K562 (cell line): ENCODE data around the gene PGAM2. TPM values are rescaled to one million over a fixed set of nuclear protein-coding genes. Genes with fewer than 3 reads are reported as not detected.
A peak's percentile ranks its signal among the peaks of the same experiment; 100 is the strongest.

ENCODE experiments used
- ATAC-seq: fragments of 200-7000 bp; cut with Tn5 transposase; 3 replicates; pipeline ENCODE4 v1.9.1; 2020; ENCODE audit warnings: moderate library complexity
- BruUV-seq: library from RNA; stranded (reverse); fragments of 400-500 nt; replicated peaks from 2 replicates; lab custom pipeline; 2021; lab: Mats Ljungman, UMichigan
- CTCF ChIA-PET: fragments of 300-600 bp; formaldehyde crosslinking; extraction: SDS; loops from one replicate; lab custom pipeline; 2021; ENCODE audit warnings: low intra/inter-chr PET ratio; lab: Yijun Ruan, JAX
- POLR2A ChIA-PET: fragments of 300-600, 350-650 bp; sonication (Branson Sonifier 250); formaldehyde crosslinking; extraction: SDS; loops from one replicate; lab custom pipeline; 2021; ENCODE audit warnings: antibody characterized with exemption, inconsistent platforms; lab: Yijun Ruan, JAX
- DNase-seq, 4 experiments: peaks; one replicate each; pipeline versions ENCODE4 v3.0.0 to v3.0.0-alpha.2; 2011 to 2018; ENCODE audit warnings: low spot score in 3 of 4, mixed read lengths in 3 of 4; ENCODE audit errors: extremely low read depth in 1 of 4
- FAIRE-seq: peaks from 2 replicates; lab custom pipeline; 2011; peaks lifted over from hg19 to GRCh38; lab: Jason Lieb, UNC
- H2AFZ ChIP-seq: 2 replicates; pipeline ENCODE4 v1.6.0; 2011; ENCODE audit warnings: low read depth, low read length, control low read depth, inconsistent platforms
- H3K27ac ChIP-seq: fragments of 200-600 bp; 3 replicates; pipeline ENCODE4 v1.8.0; 2011; ENCODE audit warnings: low read depth, mild to moderate bottlenecking, control low read depth, inconsistent platforms, low read length, moderate library complexity, mixed read lengths; ENCODE audit errors: extremely low read depth
- H3K27me3 ChIP-seq, 2 experiments: fragments of 300-600 bp in 1 of 2; 2 replicates in 1 of 2; 3 replicates in 1 of 2; pipeline versions ENCODE4 v1.6.0 to v1.8.0; 2011; ENCODE audit warnings: inconsistent platforms in 2 of 2, low read length in 2 of 2, mild to moderate bottlenecking in 1 of 2, mixed read lengths in 1 of 2, moderate library complexity in 1 of 2; ENCODE audit not compliant: control insufficient read depth in 2 of 2, insufficient read depth in 2 of 2
- H3K36me3 ChIP-seq: fragments of 300-600 bp; 3 replicates; pipeline ENCODE4 v1.8.0; 2011; ENCODE audit warnings: mild to moderate bottlenecking, low read length, inconsistent platforms; ENCODE audit not compliant: control insufficient read depth, insufficient read depth
- H3K4me1 ChIP-seq, 2 experiments: fragments of 200-600 bp in 1 of 2; replicated peaks in 1 of 2; 2 replicates in 1 of 2; 3 replicates in 1 of 2; pipeline versions ENCODE4 v1.5.1 to v1.8.0; 2011; ENCODE audit warnings: inconsistent platforms in 2 of 2, low read length in 2 of 2, mild to moderate bottlenecking in 1 of 2, mixed read lengths in 1 of 2, moderate library complexity in 1 of 2; ENCODE audit not compliant: control insufficient read depth in 2 of 2, insufficient read depth in 2 of 2
- H3K4me2 ChIP-seq: 2 replicates; pipeline ENCODE4 v1.6.1; 2011; ENCODE audit warnings: low read length, control low read depth, inconsistent platforms, mixed read lengths; ENCODE audit not compliant: insufficient read depth
- H3K4me3 ChIP-seq: fragments of 200-600 bp; sonication (generic), shearing (Covaris generic); 2 replicates; pipeline ENCODE4 v1.5.1; 2016; ENCODE audit warnings: control low read depth, inconsistent platforms
- H3K79me2 ChIP-seq: fragments of 200-600 bp; 3 replicates; pipeline ENCODE4 v1.8.0; 2011; ENCODE audit warnings: low read length, inconsistent platforms; ENCODE audit not compliant: control insufficient read depth, insufficient read depth
- H3K9ac ChIP-seq, 2 experiments: 2 replicates each; pipeline versions ENCODE4 v1.6.0 to v1.6.1; 2011; ENCODE audit warnings: low read depth in 2 of 2, low read length in 2 of 2, control low read depth in 1 of 2, inconsistent platforms in 1 of 2, mild to moderate bottlenecking in 1 of 2, mixed read lengths in 1 of 2; ENCODE audit not compliant: insufficient read depth in 1 of 2
- H3K9me1 ChIP-seq: one replicate; pipeline ENCODE4 v1.6.0; 2011; ENCODE audit warnings: inconsistent platforms, mild to moderate bottlenecking, low read length, moderate library complexity; ENCODE audit not compliant: control insufficient read depth, insufficient read depth
- H3K9me3 ChIP-seq: replicated peaks from 2 replicates; pipeline ENCODE4 v1.5.1; 2011; ENCODE audit warnings: low read depth, low read length, inconsistent platforms; ENCODE audit not compliant: control insufficient read depth, insufficient read depth
- H4K20me1 ChIP-seq: replicated peaks from 2 replicates; pipeline ENCODE4 v1.6.1; 2011; ENCODE audit warnings: low read length, inconsistent platforms, mixed read lengths; ENCODE audit not compliant: control insufficient read depth, insufficient read depth
- DPF2 ChIP-seq: fragments of 450-650 bp; IDR thresholded peaks from 2 replicates; pipeline ENCODE4 v1.6.1; 2016
- GABPB1 ChIP-seq: sonication (generic); formaldehyde crosslinking; IDR thresholded peaks from 2 replicates; pipeline ENCODE4 v1.8.0; 2022; ENCODE audit warnings: mild to moderate bottlenecking, missing genetic modification reagents
- GTF2F1 ChIP-seq: IDR thresholded peaks from 2 replicates; pipeline ENCODE4 v1.6.1; 2011; ENCODE audit warnings: low read depth, low read length, improper control_type of control experiment
- POLR2G ChIP-seq: fragments of 200-400 bp; formaldehyde crosslinking; IDR thresholded peaks from 2 replicates; pipeline ENCODE4 v1.6.1; 2017; ENCODE audit warnings: low read depth, mild to moderate bottlenecking, antibody characterized with exemption, low read length, moderate library complexity
- RBFOX2 ChIP-seq: fragments of 200-400 bp; formaldehyde crosslinking; IDR thresholded peaks from 2 replicates; pipeline ENCODE4 v1.6.1; 2017; ENCODE audit warnings: low read depth, mild to moderate bottlenecking, low read length, moderate library complexity
- WGBS: fragments of 100-300 bp; shearing (Covaris generic); methylation state at CpG from one replicate; pipeline ENCODE4 v1.1.6; 2016; ENCODE audit warnings: low coverage, mixed read lengths; ENCODE audit not compliant: insufficient coverage; ENCODE audit errors: missing lambda C conversion rate; 5-methylcytosine and 5-hydroxymethylcytosine counted together
- in situ Hi-C: fragments of 300-500 bp; cut with MboI; formaldehyde crosslinking; loops from 4 replicates; pipeline ENCODE4 v1.15.0; 2018; ENCODE audit warnings: inconsistent platforms, mixed read lengths
- intact Hi-C: fragments of 100-400 bp; cut with micrococcal nuclease; formaldehyde crosslinking; loops from 2 replicates; pipeline ENCODE4 v1.14.2; 2022
- polyA plus RNA-seq, 8 experiments: library from polyadenylated mRNA; depleted of rRNA in 4 of 8; stranded (reverse) in 5 of 8; unstranded in 3 of 8; fragments of >200 nt; fragmentation: Nextera tagmentation in 2 of 8; fragmentation: Illumina TruSeq in 1 of 8; extraction: Ambion mirVana in 2 of 8; extraction: Trizol in 1 of 8; gene quantifications; 2 replicates each; pipeline versions ENCODE4 v1.2.1 to v1.2.3, GENCODE V29; 2011 to 2014; ENCODE audit warnings: inconsistent platforms in 1 of 8, missing spikeins in 1 of 8
- total RNA-seq, 7 experiments: library from RNA; depleted of rRNA in 6 of 7; stranded (reverse); fragments of >200 nt in 6 of 7; fragmentation: Illumina TruSeq in 2 of 7; extraction: Trizol in 2 of 7; gene quantifications; 2 replicates each; pipeline versions ENCODE4 v1.2.1 to v1.2.3, GENCODE V29; 2011 to 2021; ENCODE audit warnings: low replicate concordance in 1 of 7
- TF ChIP-seq, protein P1 (sequence below), 2 experiments: fragments of 450-650 bp; formaldehyde crosslinking in 1 of 2; IDR thresholded peaks; 2 replicates each; pipeline versions ENCODE4 v1.4.0 to v1.6.1; 2014 to 2020; ENCODE audit warnings: mild to moderate bottlenecking in 2 of 2, borderline replicate concordance in 1 of 2, low read depth in 1 of 2

The PGAM2 gene
- total and polyA plus RNA-seq, 9 of the 15 experiments (the other 6 are each of a cell fraction or from before 2014, with no cell fraction given): not detected

DNA sequence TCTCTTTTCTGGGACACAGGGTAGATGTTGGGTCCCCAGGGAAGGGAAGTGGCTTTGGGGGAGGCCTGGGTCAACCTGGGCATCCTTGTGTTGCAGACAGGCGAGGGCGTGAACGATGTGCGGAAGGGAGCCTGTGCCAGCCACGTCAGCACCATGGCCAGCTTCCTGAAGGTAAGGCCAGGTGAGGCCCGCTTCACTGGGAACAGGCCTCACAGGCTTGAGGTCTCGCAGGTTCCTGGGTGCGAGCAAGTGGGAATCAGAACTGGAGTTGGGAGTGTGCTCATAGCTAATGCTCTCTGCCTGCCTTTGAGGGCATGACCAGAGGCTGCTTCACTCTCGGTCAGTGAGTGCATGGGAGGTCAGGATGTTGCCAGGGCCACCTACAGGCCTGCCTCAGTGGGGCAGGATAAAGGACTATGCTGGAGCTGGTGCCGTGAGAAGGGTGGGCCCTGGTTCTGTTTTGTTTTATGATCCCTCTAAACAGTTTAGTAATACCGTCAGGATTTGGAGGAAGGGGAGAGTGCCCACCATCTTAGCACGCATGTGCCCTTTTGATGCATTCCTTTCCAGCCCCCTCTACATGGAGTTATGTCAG lies 12.5 kb downstream of the PGAM2 start:
- ChIA-PET CTCF (no interaction called here), POLR2A (interaction anchor here (1.6 kb wide), 1 partner anchor 20 kb away, joined by 3 read pairs; no protein-coding TSS in a partner anchor)
- Histone ChIP-seq H3K4me1 (peaks cover 0 to 6% of the 10 kb centered on the region in 2 experiments; a peak in 2 of 5 replicates), H3K9me1 (peaks cover 3% of the 10 kb centered on the region), H3K4me2 (no peak overlapping the region), H3K36me3 (peaks cover 70% of the 10 kb centered on the region; the same call in 2 of the 3 replicates), H3K27ac (no peak overlapping the region), H3K4me3 (no peak overlapping the region), H3K79me2 (peaks cover 9% of the 10 kb centered on the region), H4K20me1 (peaks cover 12% of the 10 kb centered on the region), H3K9ac (peak overlapping the region in 1 of 2 experiments; percentile 69; a peak in 1 of 4 replicates), H3K27me3 (no peaks in the 10 kb centered on the region), H3K9me3 (no peaks in the 10 kb centered on the region), H2AFZ (no peak overlapping the region)
- in situ Hi-C loops (no loop called here), intact Hi-C loops (no loop called here)
- TF ChIP-seq GABPB1 (CRISPR knock-in tag) (no peak), POLR2G (peak; percentile 26; the same call in 1 of the 2 replicates), RBFOX2 (0 out of 2 replicates have a peak, but pooled peaks have one; percentile 18), DPF2 (no peak), GTF2F1 (no peak)
- TF ChIP-seq, protein P1, sequence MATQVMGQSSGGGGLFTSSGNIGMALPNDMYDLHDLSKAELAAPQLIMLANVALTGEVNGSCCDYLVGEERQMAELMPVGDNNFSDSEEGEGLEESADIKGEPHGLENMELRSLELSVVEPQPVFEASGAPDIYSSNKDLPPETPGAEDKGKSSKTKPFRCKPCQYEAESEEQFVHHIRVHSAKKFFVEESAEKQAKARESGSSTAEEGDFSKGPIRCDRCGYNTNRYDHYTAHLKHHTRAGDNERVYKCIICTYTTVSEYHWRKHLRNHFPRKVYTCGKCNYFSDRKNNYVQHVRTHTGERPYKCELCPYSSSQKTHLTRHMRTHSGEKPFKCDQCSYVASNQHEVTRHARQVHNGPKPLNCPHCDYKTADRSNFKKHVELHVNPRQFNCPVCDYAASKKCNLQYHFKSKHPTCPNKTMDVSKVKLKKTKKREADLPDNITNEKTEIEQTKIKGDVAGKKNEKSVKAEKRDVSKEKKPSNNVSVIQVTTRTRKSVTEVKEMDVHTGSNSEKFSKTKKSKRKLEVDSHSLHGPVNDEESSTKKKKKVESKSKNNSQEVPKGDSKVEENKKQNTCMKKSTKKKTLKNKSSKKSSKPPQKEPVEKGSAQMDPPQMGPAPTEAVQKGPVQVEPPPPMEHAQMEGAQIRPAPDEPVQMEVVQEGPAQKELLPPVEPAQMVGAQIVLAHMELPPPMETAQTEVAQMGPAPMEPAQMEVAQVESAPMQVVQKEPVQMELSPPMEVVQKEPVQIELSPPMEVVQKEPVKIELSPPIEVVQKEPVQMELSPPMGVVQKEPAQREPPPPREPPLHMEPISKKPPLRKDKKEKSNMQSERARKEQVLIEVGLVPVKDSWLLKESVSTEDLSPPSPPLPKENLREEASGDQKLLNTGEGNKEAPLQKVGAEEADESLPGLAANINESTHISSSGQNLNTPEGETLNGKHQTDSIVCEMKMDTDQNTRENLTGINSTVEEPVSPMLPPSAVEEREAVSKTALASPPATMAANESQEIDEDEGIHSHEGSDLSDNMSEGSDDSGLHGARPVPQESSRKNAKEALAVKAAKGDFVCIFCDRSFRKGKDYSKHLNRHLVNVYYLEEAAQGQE (IDR thresholded peaks at IDR 0.05; ENCODE audit: borderline replicate concordance): peak; percentile 17; the same call in 1 of the 2 replicates
- TF ChIP-seq, protein P1 (CRISPR knock-in tag; IDR thresholded peaks at IDR 0.05; ENCODE audit: low read depth): no peak
- FAIRE-seq: no peak
- 0 out of 3 replicates have a peak, but pooled peaks have one; percentile 43 for ATAC-seq
- no peak for DNase-seq
- WGBS: 95% methylated on average over 12 of the region's 12 CpGs
- BruUV-seq: no TSS peak
